GM23248 (cell line): ENCODE results near the gene MEDAG. TPM values are rescaled to one million over a fixed set of nuclear protein-coding genes. Genes with fewer than 3 reads are reported as not detected.

Experiments used
- DNase-seq: peaks from one replicate; pipeline ENCODE4 v3.0.0-alpha.2; 2015
- H2AFZ ChIP-seq: fragments of 200-600 bp; sonication (generic); 2 replicates; pipeline ENCODE4 v1.6.1; 2016; ENCODE audit warnings: antibody characterized with exemption
- H3F3A ChIP-seq: fragments of 200-600 bp; sonication (generic); 2 replicates; pipeline ENCODE4 v1.6.1; 2016; ENCODE audit warnings: mild to moderate bottlenecking, antibody characterized with exemption, mixed run types; ENCODE audit not compliant: insufficient read depth
- H3K27ac ChIP-seq: fragments of 200-600 bp; sonication (generic); 2 replicates; pipeline ENCODE4 v1.5.1; 2016; ENCODE audit warnings: mild to moderate bottlenecking
- H3K27me3 ChIP-seq: fragments of 200-600 bp; sonication (generic); replicated peaks from 2 replicates; pipeline ENCODE4 v1.6.1; 2016; ENCODE audit warnings: mild to moderate bottlenecking; ENCODE audit not compliant: insufficient read depth
- H3K36me3 ChIP-seq: fragments of 200-600 bp; sonication (generic); 2 replicates; pipeline ENCODE4 v1.6.1; 2016; ENCODE audit warnings: low read depth, mild to moderate bottlenecking
- H3K4me1 ChIP-seq: fragments of 200-600 bp; sonication (generic); 2 replicates; pipeline ENCODE4 v1.6.1; 2016; ENCODE audit warnings: mild to moderate bottlenecking; ENCODE audit not compliant: insufficient read depth
- H3K4me2 ChIP-seq: fragments of 200-600 bp; sonication (generic); one replicate; pipeline ENCODE4 v1.6.1; 2016; ENCODE audit warnings: mild to moderate bottlenecking; ENCODE audit not compliant: unreplicated experiment
- H3K4me3 ChIP-seq: fragments of 200-600 bp; sonication (generic); 2 replicates; pipeline ENCODE4 v1.5.1; 2016; ENCODE audit warnings: mild to moderate bottlenecking
- H3K79me2 ChIP-seq: fragments of 200-600 bp; sonication (generic); 2 replicates; pipeline ENCODE4 v1.6.1; 2016; ENCODE audit warnings: mild to moderate bottlenecking; ENCODE audit not compliant: insufficient read depth
- H3K9ac ChIP-seq: fragments of 200-600 bp; sonication (generic); 2 replicates; pipeline ENCODE4 v1.6.1; 2016; ENCODE audit warnings: mild to moderate bottlenecking
- H3K9me2 ChIP-seq: fragments of 200-600 bp; sonication (generic); 2 replicates; pipeline ENCODE4 v1.6.1; 2016; ENCODE audit warnings: mixed run types, mild to moderate bottlenecking, moderate library complexity; ENCODE audit not compliant: insufficient read depth
- H3K9me3 ChIP-seq: fragments of 200-600 bp; sonication (generic); one replicate; pipeline ENCODE4 v1.6.1; 2017; ENCODE audit warnings: low read depth
- H4K20me1 ChIP-seq: fragments of 200-600 bp; sonication (generic); 2 replicates; pipeline ENCODE4 v1.6.0; 2016; ENCODE audit not compliant: insufficient read depth
- EZH2 ChIP-seq: fragments of 200-600 bp; sonication (generic); IDR thresholded peaks from 2 replicates; pipeline ENCODE4 v1.6.1; 2018; ENCODE audit warnings: antibody characterized with exemption, mild to moderate bottlenecking; ENCODE audit not compliant: insufficient read depth, poor library complexity, severe bottlenecking
- EZH2phosphoT487 ChIP-seq: fragments of 200-600 bp; sonication (generic); IDR thresholded peaks from 2 replicates; pipeline ENCODE4 v1.6.1; 2018; ENCODE audit warnings: antibody characterized with exemption, moderate library complexity, mild to moderate bottlenecking, low read depth; ENCODE audit not compliant: insufficient read depth
- WGBS, 2 experiments: methylation state at CpG; one replicate each; pipeline ENCODE4 v1.1.6; 2015 to 2017; ENCODE audit warnings: low lambda C conversion rate in 2 of 2, low coverage in 1 of 2; ENCODE audit errors: missing lambda C conversion rate in 2 of 2; 5-methylcytosine and 5-hydroxymethylcytosine counted together
- in situ Hi-C: fragments of 300-500 bp; cut with MboI; formaldehyde crosslinking; loops from 2 replicates; pipeline ENCODE4 v1.15.0; 2020
- polyA plus RNA-seq: library from polyadenylated mRNA; unstranded; fragments of >200 nt; fragmentation: Nextera tagmentation; extraction: Ambion mirVana; gene quantifications from 2 replicates; pipeline ENCODE4 v1.2.1, GENCODE V29; 2016
- total RNA-seq: library from RNA; depleted of rRNA; stranded (reverse); fragments of >200 nt; shearing (Covaris generic); gene quantifications from 2 replicates; pipeline ENCODE4 v1.2.3, GENCODE V29; 2014; rRNA removed

The MEDAG gene
- total and polyA plus RNA-seq, 2 experiments from 2014 or later, result 86.0 to 243 TPM

DNA sequence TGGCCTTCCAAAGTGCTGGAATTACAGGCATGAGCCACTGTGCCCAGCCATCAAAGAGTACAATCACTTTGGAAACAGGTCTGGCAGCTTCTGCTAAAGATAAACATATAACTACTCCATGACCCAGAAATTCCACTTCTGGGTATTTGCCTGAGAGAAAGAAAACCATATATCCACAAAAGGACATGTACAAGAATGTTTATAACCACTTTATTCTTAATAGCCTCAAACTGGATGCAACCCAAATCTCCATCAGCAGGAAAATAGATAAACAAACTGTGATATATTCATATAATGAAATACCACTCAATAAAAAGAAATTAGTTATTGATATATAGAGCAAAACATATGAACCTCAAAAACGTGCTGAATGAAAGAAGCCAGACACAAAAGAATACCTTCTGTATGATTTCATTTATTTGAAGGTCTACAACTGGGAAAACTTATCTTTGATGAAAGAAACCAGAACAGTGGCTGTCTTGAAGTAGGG is 66.9 kb downstream of the MEDAG start:
- Histone ChIP-seq H4K20me1 (no peaks in the 10 kb centered on the region), H3K79me2 (no peaks in the 10 kb centered on the region), H3F3A (peaks cover 20% of the 10 kb centered on the region), H3K9ac (no peak overlapping the region), H3K4me1 (peaks cover 41% of the 10 kb centered on the region), H3K27ac (no peak overlapping the region), H2AFZ (no peak overlapping the region), H3K9me2 (no peaks in the 10 kb centered on the region), H3K9me3 (no peaks in the 10 kb centered on the region), H3K27me3 (no peaks in the 10 kb centered on the region), H3K4me2 (no peak overlapping the region), H3K4me3 (no peak overlapping the region), H3K36me3 (no peaks in the 10 kb centered on the region)
- in situ Hi-C loops, result no loop called here
- peak; percentile 35 for DNase-seq
- WGBS, 2 experiments, result 0 to 12% methylated on average over 1 of the region's 1 CpG
- TF ChIP-seq EZH2, result no peak
- TF ChIP-seq EZH2phosphoT487, result 0 out of 2 replicates have a peak, but pooled peaks have one; percentile 46

DNA sequence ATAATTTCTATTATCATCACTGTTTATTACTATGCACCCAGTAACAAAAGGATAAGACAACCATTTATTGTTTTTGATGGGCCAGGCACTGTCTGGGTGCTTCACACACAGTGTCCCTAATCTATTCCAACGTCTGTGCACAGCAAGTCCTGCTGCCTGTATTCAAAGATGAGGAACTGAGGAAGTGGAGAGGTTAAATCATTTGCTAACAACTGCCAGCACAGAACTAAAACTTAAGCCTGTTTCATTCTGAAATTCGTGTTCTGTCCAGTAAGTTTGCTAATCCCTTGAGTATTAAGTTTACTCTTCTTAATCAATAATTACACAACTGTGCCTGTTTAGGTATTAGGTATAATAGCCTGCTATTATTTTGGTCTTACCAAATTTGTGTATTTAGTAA is 68.3 kb downstream of the MEDAG start:
- peaks cover 40% of the 10 kb centered on the region for H3K4me1 ChIP-seq
- H3K9me2 ChIP-seq, result no peaks in the 10 kb centered on the region
- no peak overlapping the region for H3K4me2 ChIP-seq
- no peaks in the 10 kb centered on the region for H3K79me2 ChIP-seq
- DNase-seq, result no peak
- no peak overlapping the region for H2AFZ ChIP-seq
- 66 to 69% methylated on average over 2 of the region's 2 CpGs for WGBS, 2 experiments
- H3K36me3 ChIP-seq, result no peaks in the 10 kb centered on the region
- no peak overlapping the region for H3K9ac ChIP-seq
- H3K4me3 ChIP-seq, result no peak overlapping the region
- in situ Hi-C loops, result no loop called here
- no peak overlapping the region for H3K27ac ChIP-seq
- peaks cover 22% of the 10 kb centered on the region for H3F3A ChIP-seq
- no peaks in the 10 kb centered on the region for H3K9me3 ChIP-seq
- TF ChIP-seq EZH2phosphoT487, result no peak
- no peak for TF ChIP-seq EZH2
- no peaks in the 10 kb centered on the region for H4K20me1 ChIP-seq
- H3K27me3 ChIP-seq, result no peaks in the 10 kb centered on the region

Other genes with a start within 250 kb of the MEDAG start
- not detected in 2 replicates for gene ALOX5AP, start 170.7 kb upstream of the MEDAG start, total RNA-seq
- 0.49 and 0.58 TPM in 2 replicates for gene ALOX5AP, start 170.7 kb upstream of the MEDAG start, polyA plus RNA-seq
- gene TEX26, start 26.4 kb downstream of the MEDAG start, total RNA-seq, result 0.22 TPM in 1 of 2 replicates, not detected in the other
- gene TEX26, start 26.4 kb downstream of the MEDAG start, polyA plus RNA-seq, result not detected in 2 replicates